ENCODE results near the gene RGS3.

The RGS3 gene

DNA sequence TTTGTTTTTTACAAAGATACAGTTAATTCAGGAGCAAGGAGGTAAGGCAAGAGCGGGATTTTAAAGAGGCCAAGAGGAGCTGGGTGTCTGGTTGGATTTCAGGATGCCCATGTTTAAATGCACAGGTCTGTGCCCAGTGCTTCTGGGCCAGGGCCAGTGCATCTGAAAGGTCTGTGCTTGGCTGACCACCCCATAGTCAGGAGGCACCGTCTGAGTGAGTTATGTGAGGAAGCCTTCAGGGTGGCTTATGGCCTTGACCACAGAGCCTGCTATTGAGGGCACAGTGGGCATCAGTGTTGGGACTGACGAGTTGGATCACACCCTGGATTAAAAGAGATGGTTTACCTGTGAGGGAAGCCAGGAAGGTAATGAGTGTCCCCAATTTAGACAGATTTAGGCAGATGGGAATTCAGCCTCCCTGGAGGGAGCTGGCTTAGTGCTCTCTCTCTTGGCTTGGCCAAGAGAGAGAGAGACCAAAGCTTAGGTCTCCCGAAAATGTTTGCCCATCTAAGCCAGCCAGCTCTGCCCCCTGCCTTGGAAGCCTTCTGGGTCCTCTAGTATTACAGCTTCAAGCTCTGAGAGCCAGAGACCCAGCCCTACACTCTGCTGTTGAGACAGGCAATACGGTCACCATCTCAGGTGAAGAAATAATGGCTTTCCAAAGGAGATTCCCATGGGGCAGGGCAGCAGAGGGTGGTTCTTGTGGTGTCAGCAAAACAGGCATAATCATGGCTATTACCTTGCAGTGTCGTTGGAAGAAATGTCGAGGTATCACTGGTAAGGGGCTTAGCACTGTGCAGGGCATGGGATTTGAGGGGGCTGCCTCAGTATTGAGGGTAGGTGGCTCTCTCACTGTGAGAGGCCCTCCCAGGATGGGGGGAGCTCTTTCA, 68.6 kb downstream of the RGS3 start:
- Histone ChIP-seq H2AFZ (ENCODE audit: low read depth, low read length) (no peak overlapping the region), H3K9ac (ENCODE audit: low read length) (no peak overlapping the region), H3K9me3 (ENCODE audit: insufficient read depth, low read length) (no peaks in the 10 kb centered on the region), H3K27ac (ENCODE audit: low read length) (no peak overlapping the region), H3K4me3 (ENCODE audit: low read length) (no peak overlapping the region), H3K4me2 (ENCODE audit: low read length) (no peak overlapping the region), H4K20me1 (ENCODE audit: insufficient read depth, low read length) (no peaks in the 10 kb centered on the region), H3K27me3 (ENCODE audit: low read depth, low read length) (peaks cover 16% of the 10 kb centered on the region; the same call in 1 of the 2 replicates), H3K4me1 (ENCODE audit: low read length) (peaks cover 7% of the 10 kb centered on the region), H3K79me2 (ENCODE audit: low read length) (no peaks in the 10 kb centered on the region), H3K36me3 (replicated peaks; ENCODE audit: low read depth, low read length) (no peaks in the 10 kb centered on the region)
- no peak for TF ChIP-seq EZH2phosphoT487 (IDR thresholded peaks at IDR 0.05; ENCODE audit: low read depth)
- TF ChIP-seq, protein P1, sequence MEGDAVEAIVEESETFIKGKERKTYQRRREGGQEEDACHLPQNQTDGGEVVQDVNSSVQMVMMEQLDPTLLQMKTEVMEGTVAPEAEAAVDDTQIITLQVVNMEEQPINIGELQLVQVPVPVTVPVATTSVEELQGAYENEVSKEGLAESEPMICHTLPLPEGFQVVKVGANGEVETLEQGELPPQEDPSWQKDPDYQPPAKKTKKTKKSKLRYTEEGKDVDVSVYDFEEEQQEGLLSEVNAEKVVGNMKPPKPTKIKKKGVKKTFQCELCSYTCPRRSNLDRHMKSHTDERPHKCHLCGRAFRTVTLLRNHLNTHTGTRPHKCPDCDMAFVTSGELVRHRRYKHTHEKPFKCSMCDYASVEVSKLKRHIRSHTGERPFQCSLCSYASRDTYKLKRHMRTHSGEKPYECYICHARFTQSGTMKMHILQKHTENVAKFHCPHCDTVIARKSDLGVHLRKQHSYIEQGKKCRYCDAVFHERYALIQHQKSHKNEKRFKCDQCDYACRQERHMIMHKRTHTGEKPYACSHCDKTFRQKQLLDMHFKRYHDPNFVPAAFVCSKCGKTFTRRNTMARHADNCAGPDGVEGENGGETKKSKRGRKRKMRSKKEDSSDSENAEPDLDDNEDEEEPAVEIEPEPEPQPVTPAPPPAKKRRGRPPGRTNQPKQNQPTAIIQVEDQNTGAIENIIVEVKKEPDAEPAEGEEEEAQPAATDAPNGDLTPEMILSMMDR (IDR thresholded peaks at IDR 0.05; ENCODE audit: low read depth, low read length) = no peak

DNA sequence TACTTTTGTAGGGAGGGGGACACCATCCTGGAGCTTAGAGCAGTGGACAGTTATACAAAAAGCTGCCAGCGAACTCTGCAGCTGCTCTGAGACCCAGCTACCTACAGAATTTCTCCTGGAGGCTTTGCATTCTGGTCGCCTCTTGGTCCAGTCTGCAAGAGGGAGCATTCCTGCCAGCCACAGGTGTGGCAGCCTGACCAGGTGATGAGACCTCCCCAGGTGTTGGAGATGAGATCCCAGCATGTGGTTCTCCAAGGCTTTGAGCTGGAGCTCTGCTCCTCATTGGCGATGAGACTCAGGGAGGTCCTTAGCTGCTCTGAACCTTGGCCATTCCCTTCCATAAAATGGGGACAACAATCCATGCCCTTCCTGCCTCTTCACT, 69.3 kb downstream of the RGS3 start:
- TF ChIP-seq EZH2phosphoT487 (IDR thresholded peaks at IDR 0.05; ENCODE audit: low read depth) = no peak
- TF ChIP-seq, protein P1 (IDR thresholded peaks at IDR 0.05; ENCODE audit: low read depth, low read length) = no peak
- Histone ChIP-seq H3K27ac (ENCODE audit: low read length) (no peak overlapping the region), H4K20me1 (ENCODE audit: insufficient read depth, low read length) (no peaks in the 10 kb centered on the region), H3K4me2 (ENCODE audit: low read length) (no peak overlapping the region), H3K4me3 (ENCODE audit: low read length) (no peak overlapping the region), H3K9me3 (ENCODE audit: insufficient read depth, low read length) (no peaks in the 10 kb centered on the region), H3K36me3 (replicated peaks; ENCODE audit: low read depth, low read length) (no peaks in the 10 kb centered on the region), H3K4me1 (ENCODE audit: low read length) (peaks cover 7% of the 10 kb centered on the region), H3K9ac (ENCODE audit: low read length) (no peak overlapping the region), H3K27me3 (ENCODE audit: low read depth, low read length) (peaks cover 14% of the 10 kb centered on the region; the same call in 1 of the 2 replicates), H2AFZ (ENCODE audit: low read depth, low read length) (no peak overlapping the region), H3K79me2 (ENCODE audit: low read length) (no peaks in the 10 kb centered on the region)

DNA sequence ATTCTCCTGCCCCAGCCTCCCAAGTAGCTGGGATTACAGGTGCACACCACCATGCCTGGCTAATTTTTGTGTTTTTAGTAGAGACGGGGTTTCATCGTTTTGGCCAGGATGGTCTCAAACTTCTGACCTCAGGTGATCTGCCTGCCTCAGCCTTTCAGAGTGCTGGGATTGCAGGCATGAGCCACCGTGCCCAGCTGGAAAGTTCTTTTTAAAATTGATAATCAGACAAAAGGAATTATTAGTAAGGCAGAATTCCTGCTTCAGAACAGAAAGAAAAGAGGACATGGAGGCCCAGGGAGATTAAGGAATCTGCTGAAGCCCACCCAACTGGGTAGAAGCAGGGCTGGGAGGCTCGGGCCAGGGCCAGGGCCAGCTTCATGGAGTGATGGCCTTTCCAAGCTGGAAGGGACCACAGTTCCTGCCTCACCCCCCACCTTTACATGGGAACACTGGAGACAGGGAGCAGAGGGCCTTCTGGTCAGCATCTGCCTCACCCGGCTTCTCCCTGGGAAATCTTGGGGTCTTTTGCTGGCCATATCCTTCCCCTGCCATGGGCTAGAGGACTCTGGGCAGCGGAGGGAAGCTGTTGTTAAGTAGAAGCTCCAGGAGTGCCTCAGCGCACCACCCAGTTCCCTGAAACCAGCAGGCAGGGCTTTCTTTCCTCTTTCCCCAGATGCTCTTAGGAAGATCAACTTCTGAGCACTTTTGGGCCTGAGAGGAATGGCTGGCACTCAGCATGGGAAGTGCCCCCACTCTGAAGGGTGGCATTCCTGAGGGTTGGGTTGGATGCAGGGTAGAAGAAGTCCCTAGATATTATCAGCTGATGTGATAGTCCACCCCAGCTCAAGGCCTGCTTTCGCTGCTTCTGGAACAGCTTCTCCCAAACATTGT, 70.1 kb downstream of the RGS3 start:
- no peak overlapping the region for H2AFZ ChIP-seq (ENCODE audit: low read depth, low read length)
- TF ChIP-seq, protein P1 (IDR thresholded peaks at IDR 0.05; ENCODE audit: low read depth, low read length) = no peak
- no peak for TF ChIP-seq EZH2phosphoT487 (IDR thresholded peaks at IDR 0.05; ENCODE audit: low read depth)
- H3K27ac ChIP-seq (ENCODE audit: low read length) = no peak overlapping the region

DNA sequence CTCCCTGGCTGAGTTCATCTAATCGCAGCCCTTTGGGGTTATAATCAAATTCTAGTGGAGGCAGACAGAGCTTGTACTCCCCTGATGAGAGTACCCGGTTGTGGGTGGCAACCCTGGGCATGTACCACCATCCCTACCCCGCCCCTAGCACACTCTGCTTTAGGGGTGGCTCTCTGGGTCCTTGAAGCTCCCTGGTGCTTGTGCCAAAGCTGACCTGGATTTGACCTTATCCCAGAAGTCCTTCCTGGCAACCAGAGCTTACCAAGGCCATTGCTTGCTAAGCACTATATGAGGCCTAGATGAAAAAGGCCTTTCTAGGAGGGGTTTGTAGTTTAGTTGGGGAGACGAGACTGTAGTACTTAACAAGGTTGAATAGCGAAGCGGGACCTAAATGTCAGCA, 72.2 kb downstream of the RGS3 start:
- no peak overlapping the region for H3K27ac ChIP-seq (ENCODE audit: low read length)
- TF ChIP-seq EZH2phosphoT487 (IDR thresholded peaks at IDR 0.05; ENCODE audit: low read depth) = no peak
- TF ChIP-seq, protein P1 (IDR thresholded peaks at IDR 0.05; ENCODE audit: low read depth, low read length) = no peak
- H3K9ac ChIP-seq (ENCODE audit: low read length) = no peak overlapping the region
- H3K27me3 ChIP-seq (ENCODE audit: low read depth, low read length) = peaks cover 13% of the 10 kb centered on the region; the same call in 1 of the 2 replicates
- H3K4me2 ChIP-seq (ENCODE audit: low read length) = no peak overlapping the region
- H3K9me3 ChIP-seq (ENCODE audit: insufficient read depth, low read length) = no peaks in the 10 kb centered on the region
- no peaks in the 10 kb centered on the region for H3K4me1 ChIP-seq (ENCODE audit: low read length)
- H4K20me1 ChIP-seq (ENCODE audit: insufficient read depth, low read length) = no peaks in the 10 kb centered on the region
- no peak overlapping the region for H2AFZ ChIP-seq (ENCODE audit: low read depth, low read length)
- no peaks in the 10 kb centered on the region for H3K79me2 ChIP-seq (ENCODE audit: low read length)
- H3K36me3 ChIP-seq (replicated peaks; ENCODE audit: low read depth, low read length) = no peaks in the 10 kb centered on the region
- no peak overlapping the region for H3K4me3 ChIP-seq (ENCODE audit: low read length)

More for the DNA sequence above, 70.1 kb downstream of the RGS3 start:
- Histone ChIP-seq H3K27me3 (ENCODE audit: low read depth, low read length) (peaks cover 13% of the 10 kb centered on the region; the same call in 1 of the 2 replicates), H3K4me3 (ENCODE audit: low read length) (no peak overlapping the region), H3K4me1 (ENCODE audit: low read length) (peaks cover 7% of the 10 kb centered on the region), H4K20me1 (ENCODE audit: insufficient read depth, low read length) (no peaks in the 10 kb centered on the region), H3K4me2 (ENCODE audit: low read length) (no peak overlapping the region), H3K9ac (ENCODE audit: low read length) (no peak overlapping the region), H3K36me3 (replicated peaks; ENCODE audit: low read depth, low read length) (no peaks in the 10 kb centered on the region), H3K9me3 (ENCODE audit: insufficient read depth, low read length) (no peaks in the 10 kb centered on the region), H3K79me2 (ENCODE audit: low read length) (no peaks in the 10 kb centered on the region)

Measured in OCI-LY3 (cell line).